B cell (primary cell): Measurements from ENCODE around the gene SEMA4D. TPM values are rescaled to one million over a fixed set of nuclear protein-coding genes. Genes with fewer than 3 reads are reported as not detected.

ENCODE experiments used
- ATAC-seq: fragments of 200-7000 bp; cut with Tn5 transposase; one replicate; pipeline ENCODE4 v1.10.0; 2021; ENCODE audit warnings: low read depth, mild to moderate bottlenecking, moderate number of reproducible peaks, moderate library complexity
- CTCF ChIA-PET: fragments of 350-600 bp; sonication (Branson Sonifier 250); formaldehyde crosslinking; loops from one replicate; lab custom pipeline; 2021; ENCODE audit warnings: antibody characterized with exemption, inconsistent platforms; lab: Charles Lee
- POLR2A ChIA-PET: fragments of 350-600 bp; sonication (Branson Sonifier 250); formaldehyde crosslinking; loops from one replicate; lab custom pipeline; 2021; ENCODE audit warnings: antibody characterized with exemption; lab: Charles Lee
- DNase-seq: peaks from one replicate; pipeline ENCODE4 v3.0.0; 2013
- H2AFZ ChIP-seq: 2 replicates; pipeline ENCODE4 v1.6.1; 2012; ENCODE audit warnings: mild to moderate bottlenecking, low read depth, low read length; ENCODE audit not compliant: insufficient read depth, poor library complexity, severe bottlenecking
- H3K27ac ChIP-seq, 2 donors: 1 replicate in 1 of 2; 2 replicates in 1 of 2; pipeline ENCODE4 v1.5.1; 2012 to 2013; ENCODE audit warnings: low read length in 2 of 2, mild to moderate bottlenecking in 2 of 2, moderate library complexity in 1 of 2
- H3K27me3 ChIP-seq, 4 experiments: fragments of 200-600 bp in 1 of 4; sonication (generic) in 1 of 4; replicated peaks in 1 of 4; 1 replicate in 2 of 4; 2 replicates in 2 of 4; pipeline versions ENCODE4 v1.6.1 to v1.7.0; 2013 to 2016; ENCODE audit warnings: low read length in 3 of 4, mild to moderate bottlenecking in 2 of 4, mixed read lengths in 1 of 4, moderate library complexity in 1 of 4; ENCODE audit not compliant: insufficient read depth in 4 of 4, control insufficient read depth in 3 of 4; ENCODE audit errors: control extremely low read depth in 1 of 4
- H3K36me3 ChIP-seq, 2 experiments: replicated peaks in 1 of 2; 1 replicate in 1 of 2; 2 replicates in 1 of 2; pipeline versions ENCODE4 v1.6.1 to v1.7.1; 2013; ENCODE audit warnings: low read length in 1 of 2; ENCODE audit not compliant: insufficient read depth in 2 of 2, control insufficient read depth in 1 of 2; ENCODE audit errors: control extremely low read depth in 1 of 2, extremely low read depth in 1 of 2
- H3K4me1 ChIP-seq, 2 donors: fragments of 200-600 bp in 1 of 2; sonication (generic) in 1 of 2; 1 replicate in 1 of 2; 2 replicates in 1 of 2; pipeline versions ENCODE4 v1.5.1 to v1.6.1; 2013 to 2017; ENCODE audit warnings: low read length in 2 of 2; ENCODE audit not compliant: control insufficient read depth in 2 of 2, insufficient read depth in 2 of 2
- H3K4me2 ChIP-seq: replicated peaks from 2 replicates; pipeline ENCODE3; 2012; ENCODE audit warnings: mild to moderate bottlenecking, low read depth, low read length; ENCODE audit not compliant: poor library complexity, severe bottlenecking
- H3K4me3 ChIP-seq, 5 experiments: fragments of 200-600 bp in 1 of 5; sonication (generic) in 1 of 5; 1 replicate in 3 of 5; 2 replicates in 2 of 5; pipeline versions ENCODE4 v1.5.1 to v1.7.0; 2011 to 2016; ENCODE audit warnings: low read length in 4 of 5, mild to moderate bottlenecking in 4 of 5, low read depth in 2 of 5, control low read depth in 1 of 5, moderate library complexity in 1 of 5; ENCODE audit not compliant: insufficient read depth in 1 of 5; ENCODE audit errors: control extremely low read depth in 1 of 5, extremely low read depth in 1 of 5
- H3K79me2 ChIP-seq: fragments of 200-600 bp; sonication (generic); one replicate; pipeline ENCODE4 v1.6.0; 2016; ENCODE audit warnings: low read length; ENCODE audit not compliant: control insufficient read depth, insufficient read depth
- H3K9ac ChIP-seq: fragments of 200-600 bp; sonication (generic); 2 replicates; pipeline ENCODE4 v1.6.1; 2017; ENCODE audit warnings: mild to moderate bottlenecking, low read length, moderate library complexity
- H3K9me3 ChIP-seq, 3 donors: one replicate each; pipeline versions ENCODE4 v1.6.1 to v1.7.1; 2013; ENCODE audit warnings: low read length in 2 of 3; ENCODE audit not compliant: control insufficient read depth in 2 of 3, insufficient read depth in 1 of 3; ENCODE audit errors: control extremely low read depth in 1 of 3
- H4K20me1 ChIP-seq: 2 replicates; pipeline ENCODE4 v1.6.0; 2012; ENCODE audit warnings: mild to moderate bottlenecking, low read length; ENCODE audit not compliant: insufficient read depth, control insufficient read depth, poor library complexity, severe bottlenecking
- H3K27ac Mint-ChIP-seq: one replicate; pipeline ENCODE4 v1.8.0; 2021; ENCODE audit warnings: mixed read lengths
- H3K27me3 Mint-ChIP-seq: one replicate; pipeline ENCODE4 v1.8.0; 2021; ENCODE audit warnings: mixed read lengths
- H3K4me1 Mint-ChIP-seq: one replicate; pipeline ENCODE4 v1.8.0; 2021; ENCODE audit warnings: mixed read lengths
- H3K4me3 Mint-ChIP-seq: one replicate; pipeline ENCODE4 v1.8.0; 2021; ENCODE audit warnings: mixed read lengths
- H3K9me3 Mint-ChIP-seq: one replicate; pipeline ENCODE4 v1.8.0; 2022; ENCODE audit warnings: mixed read lengths; ENCODE audit not compliant: insufficient read depth
- CTCF ChIP-seq: fragments of 200-600 bp; IDR thresholded peaks from one replicate; pipeline ENCODE4 v1.8.0; 2022; ENCODE audit warnings: antibody characterized with exemption, mild to moderate bottlenecking
- EZH2 ChIP-seq: IDR thresholded peaks from 2 replicates; pipeline ENCODE4 v1.6.1; 2012; ENCODE audit warnings: borderline replicate concordance, low read depth, mild to moderate bottlenecking, moderate library complexity, low read length; ENCODE audit not compliant: insufficient read depth, poor library complexity, severe bottlenecking
- WGBS: methylation state at CpG from one replicate; pipeline ENCODE4 v1.1.5; 2013; ENCODE audit warnings: missing lambda C conversion rate; ENCODE audit not compliant: insufficient coverage; 5-methylcytosine and 5-hydroxymethylcytosine counted together
- intact Hi-C: fragments of 100-400 bp; cut with micrococcal nuclease; formaldehyde crosslinking; loops from one replicate; pipeline ENCODE4 v1.10.0; 2022
- polyA plus RNA-seq: library from polyadenylated mRNA; depleted of rRNA; stranded (reverse); fragments of >200 nt; gene quantifications from 2 replicates; pipeline ENCODE4 v1.2.3, GENCODE V29; 2012
- total RNA-seq, 2 donors: library from RNA; stranded (reverse); fragments of 120-200 nt in 1 of 2; gene quantifications; 1 replicate in 1 of 2; 2 replicates in 1 of 2; pipeline versions ENCODE4 v1.2.3 to v1.2.4, GENCODE V29; 2013 to 2022

Gene SEMA4D
- total and polyA plus RNA-seq, 2 donors (not counting 1 experiment from before 2014, with no cell fraction given) = 53.6 to 231 TPM

- H3K27ac Mint-ChIP-seq = no peak overlapping the region
These were observed 167.4 kb downstream of the SEMA4D start for GRCh38 chr9:89330513-89330912.

GRCh38 chr9:89329917-89330316 lies 168.0 kb downstream of the SEMA4D start:
- CTCF ChIA-PET = no interaction called here
- Histone ChIP-seq H3K27ac (no peak overlapping the region), H3K27me3 (no peaks in the 10 kb centered on the region), H3K9ac (no peak overlapping the region), H3K4me3 (no peak overlapping the region), H4K20me1 (peaks cover 45% of the 10 kb centered on the region), H3K4me1 (no peaks in the 10 kb centered on the region), H3K9me3 (no peaks in the 10 kb centered on the region), H3K79me2 (peaks cover 33% of the 10 kb centered on the region), H2AFZ (no peak overlapping the region), H3K36me3 (peaks cover 12 to 83% of the 10 kb centered on the region in 2 experiments), H3K4me2 (no peak overlapping the region)
- Mint-ChIP-seq H3K4me1 (peaks cover 3% of the 10 kb centered on the region), H3K27ac (no peak overlapping the region), H3K9me3 (no peaks in the 10 kb centered on the region), H3K4me3 (no peak overlapping the region), H3K27me3 (no peaks in the 10 kb centered on the region)
- intact Hi-C loops = no loop called here
- TF ChIP-seq CTCF = no peak
- no peak for TF ChIP-seq EZH2
- POLR2A ChIA-PET = no interaction called here
- ATAC-seq (no peak), DNase-seq (no peak)

More at GRCh38 chr9:89330513-89330912, 167.4 kb downstream of the SEMA4D start:
- ChIA-PET CTCF (no interaction called here), POLR2A (no interaction called here)
- H3K79me2 ChIP-seq = peaks cover 28% of the 10 kb centered on the region
- no peak overlapping the region for H3K27ac ChIP-seq
- no peak overlapping the region for H3K9ac ChIP-seq
- no peaks in the 10 kb centered on the region for H3K4me1 ChIP-seq
- no peaks in the 10 kb centered on the region for H3K27me3 ChIP-seq
- Mint-ChIP-seq H3K4me3 (no peak overlapping the region), H3K27me3 (no peaks in the 10 kb centered on the region), H3K9me3 (no peaks in the 10 kb centered on the region), H3K4me1 (peaks cover 2% of the 10 kb centered on the region)
- DNase-seq (no peak), ATAC-seq (no peak)
- peaks cover 39% of the 10 kb centered on the region for H4K20me1 ChIP-seq
- H3K9me3 ChIP-seq = no peaks in the 10 kb centered on the region
- intact Hi-C loops = no loop called here
- no peak overlapping the region for H3K4me3 ChIP-seq
- H2AFZ ChIP-seq = no peak overlapping the region
- H3K36me3 ChIP-seq = peaks cover 12 to 85% of the 10 kb centered on the region in 2 experiments
- TF ChIP-seq CTCF (no peak), EZH2 (no peak)
- over 99% methylated on average over 7 of the region's 7 CpGs for WGBS
- no peak overlapping the region for H3K4me2 ChIP-seq
